GM21717 (cell line): ENCODE measurements around the gene MCM6.
"Not testable (repeated sequence)": the region's sequence is repeated elsewhere in the genome, so short reads cannot be mapped to it uniquely, and the experiment has no call there.

Experiments used
- ATAC-seq: cut with Tn5 transposase; IDR thresholded peaks from one replicate; pipeline ENCODE4 v1.9.1; 2021; ENCODE audit warnings: mild to moderate bottlenecking, moderate library complexity; ENCODE audit not compliant: unreplicated experiment

Gene MCM6

DNA sequence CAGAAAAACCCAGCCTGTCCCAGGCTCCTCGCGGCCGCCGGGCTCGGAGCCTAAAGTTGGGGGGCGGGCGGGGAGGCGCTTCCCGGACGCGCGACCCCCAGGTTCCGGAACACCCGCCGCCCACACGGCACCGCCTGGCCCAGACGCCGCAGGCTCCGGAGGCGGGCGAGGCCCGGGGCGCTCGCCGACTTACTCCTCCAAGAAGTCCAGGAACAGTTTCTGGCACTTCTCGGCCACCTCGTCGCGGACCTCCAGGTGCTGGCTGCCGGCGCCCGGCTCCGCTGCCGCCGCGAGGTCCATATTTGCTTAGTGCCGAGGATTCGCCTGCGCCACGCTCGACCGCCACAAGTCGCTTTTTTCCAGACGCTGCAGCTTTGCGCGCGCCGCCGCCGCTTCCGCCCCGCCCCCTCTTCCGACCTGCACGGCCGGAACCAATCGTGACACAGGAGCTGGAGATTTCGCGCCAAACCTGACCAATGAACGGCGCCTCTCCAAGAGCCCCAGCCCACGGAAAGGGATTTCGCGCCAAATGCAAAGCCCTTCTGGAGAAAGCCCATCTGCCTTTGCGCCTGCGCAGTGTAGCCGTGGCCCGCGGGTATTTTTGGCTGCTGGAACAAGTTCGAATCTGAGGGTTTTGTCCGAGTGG, at the start of gene MCM6:
Gene MCM6, minus strand, starts transcription at position 378 of the 646 bp plus-strand sequence. Its CDS starts 78 bp downstream, at position 300.
- ATAC-seq = peak; percentile 91

DNA sequence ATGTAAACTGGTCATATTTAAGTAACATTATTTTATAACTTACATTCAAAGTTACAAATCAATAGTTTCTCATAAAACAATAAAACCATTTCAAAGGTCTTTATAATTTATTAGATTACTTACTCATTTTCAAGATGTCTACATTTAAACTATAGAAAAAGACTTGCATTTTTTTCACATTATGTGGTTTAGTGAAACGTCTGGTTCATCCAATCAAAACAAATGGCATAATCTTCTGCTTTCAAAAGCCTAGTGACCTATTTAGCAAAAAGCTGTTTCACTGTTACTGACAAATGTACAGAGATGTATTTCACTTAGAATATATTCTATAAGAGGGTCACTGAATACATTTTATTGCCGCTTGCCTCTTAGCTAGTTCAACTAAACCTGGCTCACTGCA, 49.3 kb upstream of the MCM6 start:
- ATAC-seq = no peak

DNA sequence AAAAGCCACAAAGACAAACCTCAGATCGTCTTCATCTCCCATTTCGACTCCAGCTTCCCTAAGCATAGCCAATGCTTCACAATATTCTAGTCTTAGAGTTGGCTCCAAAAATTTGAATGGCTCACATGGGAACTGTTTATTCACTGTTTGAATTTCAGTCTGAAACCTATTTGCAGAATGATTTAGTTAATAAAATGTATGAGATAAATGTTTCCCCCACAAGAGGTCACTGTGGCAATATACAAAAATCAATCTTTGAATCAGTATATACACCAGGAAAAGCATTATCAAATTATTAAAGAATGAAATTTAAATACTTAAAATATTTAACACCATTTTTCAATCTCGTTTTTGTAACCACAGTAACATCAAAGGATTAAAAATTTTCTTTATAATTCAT, 40.0 kb upstream of the MCM6 start:
- no peak for ATAC-seq

DNA sequence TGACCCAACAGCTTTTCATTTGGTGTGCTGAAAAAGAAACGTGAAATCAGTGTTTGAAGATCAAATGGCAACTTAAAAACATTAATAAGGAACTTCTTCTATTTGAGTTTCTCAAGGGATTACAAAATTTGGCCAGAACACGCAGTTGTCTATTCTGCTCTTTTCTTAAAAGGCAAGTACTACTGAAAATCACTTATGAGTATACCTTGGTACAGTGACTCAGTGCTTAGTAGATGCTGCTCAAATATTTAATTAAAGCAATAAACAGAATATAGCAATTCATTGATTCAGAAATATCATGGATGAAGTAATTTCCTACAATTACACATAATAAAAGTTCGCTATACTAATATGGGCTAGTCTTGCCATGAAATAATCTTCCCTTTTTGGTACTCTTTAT, 38.2 kb upstream of the MCM6 start:
- no peak for ATAC-seq

DNA sequence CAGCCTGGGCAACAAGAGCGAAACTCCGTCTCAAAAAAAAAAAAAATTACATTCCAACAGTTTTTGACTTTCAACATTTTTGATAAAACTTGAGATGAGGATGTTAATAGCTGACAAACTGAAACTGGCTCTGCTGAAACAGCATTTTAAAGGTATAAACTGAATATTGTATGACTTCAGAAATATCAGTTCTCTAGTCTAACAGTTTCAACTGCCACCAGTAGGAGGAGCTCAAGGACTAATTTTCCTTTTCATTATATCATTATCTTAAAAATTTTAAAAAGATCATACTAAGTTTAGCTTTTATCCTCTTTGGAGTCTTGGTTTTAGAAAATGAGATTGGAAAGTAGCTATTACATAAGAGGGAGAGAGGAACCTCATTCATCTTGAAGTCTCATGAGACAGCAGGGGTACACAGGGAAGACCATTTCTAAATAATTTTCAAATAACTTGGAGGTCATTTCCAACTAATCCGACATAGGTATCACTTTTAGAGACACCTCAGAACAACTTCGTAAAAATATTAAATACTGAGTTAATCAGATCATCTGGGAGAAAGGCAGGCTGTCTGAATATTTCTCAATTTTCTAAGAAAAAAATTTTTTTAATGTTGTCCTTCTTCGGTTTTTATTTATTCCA, 37.6 kb upstream of the MCM6 start:
- no peak for ATAC-seq

DNA sequence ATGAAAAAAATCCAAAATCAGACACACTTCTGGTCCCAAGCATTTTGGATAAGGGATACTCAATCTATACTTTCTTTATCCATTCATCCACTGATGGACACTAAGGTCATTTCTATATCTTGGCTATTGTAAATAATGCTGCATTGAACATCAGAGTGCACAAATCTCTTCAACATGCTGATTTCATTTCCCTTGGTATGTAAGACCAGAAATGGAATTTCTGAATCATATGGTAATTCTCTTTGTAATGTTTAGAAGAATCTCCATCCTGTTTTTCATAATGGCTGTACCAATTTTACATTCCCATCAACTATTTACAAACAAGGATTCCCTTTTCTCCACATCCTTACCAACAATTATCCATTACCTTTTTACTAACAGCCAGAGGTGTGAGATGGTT, 33.7 kb upstream of the MCM6 start:
- no peak for ATAC-seq

DNA sequence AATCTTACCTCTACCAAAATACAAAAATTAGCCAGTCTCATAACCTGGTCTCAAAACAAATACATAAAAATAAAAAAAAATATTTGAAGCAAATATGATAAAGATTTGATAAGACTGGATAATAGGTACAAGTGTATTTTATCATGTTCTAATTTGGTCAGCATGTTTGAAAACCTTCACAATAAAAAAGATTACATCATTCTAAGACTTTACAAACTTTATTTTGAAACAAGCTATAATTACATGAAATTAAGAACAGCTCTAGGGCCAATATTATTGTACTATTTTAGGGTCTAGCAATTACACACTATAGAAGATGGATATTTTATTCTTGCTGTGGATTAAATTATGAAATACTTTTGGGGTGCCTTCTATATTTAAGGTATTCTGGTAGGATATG, 29.4 kb upstream of the MCM6 start:
- ATAC-seq = no peak

DNA sequence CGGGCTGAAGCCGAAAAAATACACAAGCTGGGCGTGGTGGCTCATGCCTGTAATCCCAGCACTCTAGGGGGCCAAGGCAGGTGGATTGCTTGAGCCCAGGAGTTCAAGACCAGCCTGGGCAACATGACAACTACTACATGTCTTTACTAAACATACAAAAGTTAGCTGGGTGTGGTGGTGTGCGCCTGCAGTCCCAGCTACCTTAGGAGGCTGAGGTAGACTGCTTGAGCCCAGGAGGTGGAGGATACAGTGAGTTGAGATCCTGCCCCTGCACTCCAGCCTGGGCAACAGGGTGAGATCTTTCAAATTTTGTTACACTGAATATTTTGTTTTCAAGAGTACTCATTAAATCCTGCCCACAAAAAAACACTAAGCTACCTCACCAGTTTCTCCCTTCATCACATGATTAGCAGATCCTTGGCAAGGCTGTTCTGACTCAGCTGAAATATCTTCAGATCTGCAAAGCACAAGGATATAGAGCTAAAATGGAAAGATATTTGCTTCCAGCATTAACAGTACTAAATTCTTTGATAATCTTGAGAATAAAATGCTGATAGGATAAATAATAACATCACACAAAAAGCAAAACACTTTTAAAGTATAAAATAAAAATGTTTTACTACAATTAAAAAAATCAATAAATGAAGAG, 28.2 kb upstream of the MCM6 start:
- no peak for ATAC-seq

DNA sequence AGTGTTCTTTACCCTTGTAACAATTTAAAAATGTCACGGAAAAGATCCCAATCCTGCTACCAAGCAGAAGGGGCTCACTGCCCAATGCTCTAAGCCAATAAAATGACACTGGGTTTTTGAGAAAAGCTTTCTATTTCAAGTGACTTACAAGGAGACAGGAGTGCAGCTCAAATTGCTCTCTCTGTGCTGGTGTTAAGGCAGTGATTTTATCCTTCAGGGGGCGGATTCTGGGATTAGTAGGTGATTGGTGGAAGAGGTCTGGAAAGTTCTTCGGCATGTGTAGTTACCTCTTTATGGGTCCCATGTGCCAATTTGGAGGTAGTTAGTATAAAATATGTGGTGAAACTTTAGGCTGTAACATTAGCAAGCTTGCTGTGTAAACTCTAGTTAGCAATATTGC, 27.4 kb upstream of the MCM6 start:
- ATAC-seq = no peak

DNA sequence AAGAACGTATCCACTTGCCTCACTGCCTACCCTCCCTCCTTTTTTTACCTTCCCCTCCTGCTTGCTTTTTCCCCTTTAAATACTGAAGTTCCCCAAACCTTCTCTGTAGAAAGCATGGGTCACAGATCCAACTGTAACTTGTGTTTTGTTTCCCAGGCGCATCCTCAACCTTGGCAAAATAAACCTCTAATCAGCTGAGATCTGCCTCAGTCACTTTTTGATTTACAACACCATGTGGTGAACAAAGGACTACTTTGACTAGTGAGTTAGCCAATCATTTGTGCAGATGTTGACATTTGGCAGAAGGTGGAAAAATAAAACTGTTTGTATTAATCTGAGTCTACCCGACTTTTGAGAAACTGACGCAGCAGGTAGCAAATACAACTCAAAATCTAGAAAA, 23.3 kb upstream of the MCM6 start:
- ATAC-seq = no peak

DNA sequence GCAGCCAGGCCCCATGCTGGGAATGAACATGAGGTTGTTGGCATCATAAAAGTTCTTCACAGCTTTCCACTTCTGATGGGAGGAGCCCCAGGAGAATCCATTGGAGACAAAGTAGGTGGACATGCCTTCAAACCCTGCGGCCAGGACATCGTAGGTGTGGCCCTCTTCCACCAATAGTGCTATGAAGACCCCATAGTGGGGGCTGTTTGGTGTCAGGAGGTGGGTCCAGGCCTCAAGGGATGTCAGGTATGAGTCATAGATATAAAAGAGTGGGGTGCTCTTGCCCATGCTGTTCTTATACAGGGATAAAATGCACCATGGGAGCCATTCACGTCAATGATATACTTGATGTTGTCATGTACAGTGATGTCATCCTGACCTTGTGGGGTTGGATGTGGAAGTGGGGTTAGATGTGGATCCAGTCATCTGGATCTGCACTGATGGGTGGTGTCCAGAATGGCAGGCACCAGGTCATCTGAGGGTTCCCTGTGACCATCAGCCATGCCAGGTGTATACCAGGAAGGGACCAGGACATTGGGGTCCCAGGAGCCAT, 22.1 kb upstream of the MCM6 start:
- ATAC-seq = no peak

DNA sequence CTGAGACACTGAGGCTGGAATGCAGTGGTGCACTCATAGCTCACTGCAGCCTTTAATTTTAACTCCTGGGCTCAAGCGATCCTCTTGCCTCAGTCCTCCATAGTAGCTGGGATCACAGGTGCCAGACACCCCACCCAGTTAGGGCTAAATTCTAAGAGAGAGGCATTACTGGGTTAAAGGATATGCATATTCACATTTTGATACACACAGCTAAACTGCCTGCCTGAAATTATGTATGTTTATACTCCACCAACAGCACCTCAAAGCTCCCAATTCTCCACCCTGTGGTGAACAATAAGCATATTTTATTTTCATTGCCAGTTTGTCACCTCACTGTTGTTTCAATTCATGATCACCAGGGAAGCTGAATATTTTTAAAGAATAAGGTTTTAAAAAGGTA, 18.7 kb upstream of the MCM6 start:
- ATAC-seq = no peak

DNA sequence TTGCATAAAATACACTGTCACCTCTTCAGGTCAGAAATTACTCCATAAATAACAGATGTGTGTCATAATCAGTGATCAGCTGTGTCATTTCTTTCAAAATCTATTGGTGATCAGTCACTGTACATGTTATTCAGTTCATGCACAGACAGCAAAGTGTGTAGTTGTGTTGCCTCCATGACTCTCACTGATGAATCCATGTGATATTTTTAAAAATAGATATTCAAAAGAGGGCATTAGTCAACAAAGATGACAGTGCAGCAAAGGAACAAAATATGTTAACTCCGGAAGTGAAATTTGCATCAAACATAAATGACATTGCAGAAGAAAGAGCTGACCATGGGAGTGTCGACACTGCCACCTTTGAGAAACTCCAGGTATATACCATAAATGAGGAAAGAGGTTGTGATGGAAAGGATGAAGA, 17.1 kb upstream of the MCM6 start:
- no peak for ATAC-seq

DNA sequence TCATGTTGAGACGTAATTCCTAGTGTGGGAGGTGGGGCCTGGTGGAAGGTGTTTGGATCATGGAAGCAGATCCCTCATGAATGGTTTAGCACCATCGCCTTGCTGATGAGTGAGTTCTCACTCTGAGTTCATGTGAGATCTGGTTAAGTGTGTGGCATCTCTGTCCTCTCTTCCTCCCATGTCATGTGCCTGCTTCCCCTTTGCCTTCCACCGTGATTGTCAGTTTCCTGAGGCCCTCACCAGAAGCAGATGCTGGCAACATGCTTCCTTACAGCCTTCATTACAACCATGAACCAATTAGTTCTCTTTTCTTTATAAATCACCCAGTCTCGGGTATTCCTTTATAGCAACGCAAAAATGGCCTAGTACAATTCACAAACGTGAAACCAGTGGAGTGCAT, 14.6 kb upstream of the MCM6 start:
- no peak for ATAC-seq

DNA sequence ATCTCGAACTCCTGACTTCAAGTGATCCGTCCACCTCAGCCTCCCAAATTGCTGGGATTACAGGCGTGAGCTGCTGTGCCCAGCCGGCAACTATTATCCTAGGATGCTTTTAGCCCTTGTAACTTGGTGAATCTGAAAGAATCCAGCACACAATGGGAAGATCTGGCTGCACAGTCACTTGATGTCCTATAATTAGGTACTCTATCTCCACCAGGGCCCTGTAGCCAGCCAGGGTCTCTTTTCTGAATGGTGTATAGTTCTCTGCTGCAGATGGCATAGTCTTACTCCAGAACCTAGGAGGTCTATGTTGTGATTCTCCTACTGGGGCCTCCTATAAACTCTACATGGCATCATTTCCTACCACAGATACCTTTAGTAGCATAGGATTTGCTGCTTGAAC, 13.9 kb upstream of the MCM6 start:
- ATAC-seq = no peak

DNA sequence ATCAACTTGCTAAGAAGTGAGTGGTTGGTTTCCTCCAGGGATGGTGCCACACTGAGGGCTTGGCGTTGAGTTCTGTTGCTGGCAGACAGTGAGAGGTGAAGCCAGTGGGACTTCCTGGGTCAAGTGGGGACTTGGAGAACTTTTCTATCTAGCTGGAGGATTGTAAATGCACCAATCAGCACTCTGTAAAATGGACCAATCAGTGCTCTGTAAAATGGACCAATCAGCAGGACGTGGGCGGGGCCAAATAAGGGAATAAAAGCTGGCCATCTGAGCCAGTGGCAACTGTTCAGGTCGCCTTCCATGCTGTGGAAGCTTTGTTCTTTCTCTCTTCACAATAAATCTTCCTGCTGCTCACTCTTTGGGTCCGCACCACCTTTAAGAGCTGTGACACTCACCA, 12.3 kb upstream of the MCM6 start:
- not testable (repeated sequence) for ATAC-seq

DNA sequence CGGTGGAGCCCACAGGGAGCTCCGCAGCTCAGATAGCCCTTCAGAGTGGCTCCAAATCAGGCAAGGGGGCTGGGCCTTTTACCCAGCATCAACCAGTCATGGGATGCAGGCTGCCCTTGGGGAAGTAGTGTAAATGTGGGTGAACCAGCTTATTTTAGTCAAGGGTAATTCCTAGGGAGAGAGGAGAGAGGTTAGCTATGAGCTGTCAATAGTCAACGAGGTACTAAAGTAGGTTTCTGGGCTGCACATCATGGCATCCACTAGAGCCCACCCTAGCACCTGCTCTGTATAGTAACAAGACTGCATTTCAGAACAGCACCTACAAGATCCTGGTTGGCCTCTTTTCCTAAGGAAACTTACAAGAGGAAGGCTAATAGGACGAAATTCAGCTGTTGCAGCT, 9.5 kb upstream of the MCM6 start:
- no peak for ATAC-seq

DNA sequence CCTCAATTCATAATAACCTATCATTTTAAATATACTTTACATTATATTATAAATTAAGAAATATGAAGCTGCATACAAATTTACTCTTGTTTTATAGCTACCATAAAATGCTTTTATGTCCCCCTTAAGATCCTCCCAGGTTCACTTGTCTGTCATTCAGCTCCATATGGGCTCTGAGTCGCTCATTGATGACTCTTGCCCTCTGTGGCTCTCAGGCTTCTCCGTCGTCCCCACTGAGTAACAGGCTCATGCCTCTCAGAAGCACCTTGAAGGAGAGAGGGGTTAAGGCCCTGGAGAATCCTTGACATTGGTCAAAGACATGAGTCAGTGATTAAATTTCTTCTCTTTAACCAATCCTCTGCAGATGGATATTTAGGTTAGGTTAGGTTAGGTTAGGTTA, 6.2 kb upstream of the MCM6 start:
- ATAC-seq = no peak

DNA sequence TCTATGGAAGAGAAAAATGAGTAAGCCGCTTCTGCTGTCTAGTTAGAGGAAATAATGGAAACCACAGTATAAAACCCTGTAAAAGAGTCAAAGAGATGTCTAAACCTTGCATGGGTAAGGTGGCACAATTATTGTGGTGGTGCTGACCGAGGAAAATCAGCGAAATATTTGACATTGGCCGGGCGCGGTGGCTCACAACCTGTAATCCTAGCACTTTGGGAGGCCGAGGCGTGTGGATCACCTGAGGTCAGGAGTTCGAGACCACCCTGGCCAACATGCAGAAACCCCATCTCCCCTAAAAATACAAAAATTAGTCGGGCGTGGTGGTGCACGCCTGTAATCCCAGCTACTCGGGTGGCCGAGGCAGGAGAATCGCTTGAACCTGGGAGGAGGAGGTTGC, 527 bp upstream of the MCM6 start:
- ATAC-seq = not testable (repeated sequence)

DNA sequence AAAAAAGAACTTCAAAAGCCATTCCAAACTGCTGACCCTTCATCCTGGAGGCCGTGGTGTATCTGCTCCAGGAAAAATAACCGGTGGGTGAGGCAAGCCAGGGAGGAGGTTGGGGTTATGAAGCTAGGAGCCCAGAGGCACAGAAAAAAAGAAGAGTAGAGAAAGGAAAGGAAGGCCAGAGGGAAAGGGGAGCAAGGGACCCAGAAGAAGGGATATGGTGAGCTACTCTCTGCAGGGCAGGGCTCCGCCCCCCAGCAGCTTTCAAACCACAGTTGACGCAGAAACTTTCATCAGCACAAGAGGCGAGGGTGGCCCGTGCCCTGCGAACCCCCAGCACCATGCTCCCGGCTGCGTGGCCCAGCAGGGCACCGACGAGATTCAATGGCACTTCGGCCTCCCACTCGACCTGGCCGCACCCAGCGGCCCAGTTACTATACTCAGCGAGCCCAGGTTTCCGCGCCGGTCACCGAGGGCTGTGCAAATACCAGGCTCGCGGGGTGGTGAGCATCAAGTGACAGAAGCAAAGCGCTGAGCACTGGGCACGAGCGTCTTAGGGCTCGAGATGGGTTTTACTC, 665 bp downstream of the MCM6 start:
- ATAC-seq = peak; percentile 58

DNA sequence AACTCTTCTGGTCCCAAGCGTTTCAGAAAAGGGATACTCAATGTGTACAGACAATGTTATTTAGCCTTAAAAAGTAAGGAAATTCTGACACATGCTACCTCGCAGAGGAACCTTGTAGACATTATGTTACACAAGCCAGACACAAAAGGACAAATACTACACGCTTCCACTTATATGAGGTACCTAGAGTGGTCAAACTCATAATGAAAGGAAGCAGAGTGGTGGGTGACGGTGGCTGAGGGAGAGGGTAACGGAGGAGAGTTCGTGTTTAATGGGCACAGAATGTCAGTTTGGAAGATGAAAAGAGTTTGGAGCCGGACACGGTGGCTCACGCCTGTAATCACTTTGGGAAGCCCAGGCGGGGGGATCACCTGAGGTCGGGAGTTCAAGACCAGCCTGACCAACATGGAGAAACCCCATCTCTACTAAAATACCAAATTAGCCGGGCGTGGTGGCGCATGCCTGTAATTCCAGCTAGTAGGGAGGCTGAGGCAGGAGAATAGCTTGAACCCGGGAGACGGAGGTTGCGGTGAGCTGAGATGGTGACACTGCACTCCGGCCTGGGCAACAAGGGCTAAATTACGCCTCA, 1.4 kb downstream of the MCM6 start:
- ATAC-seq = no peak
